ENCODE data around the gene SAPCD1. TPM values are rescaled to one million over a fixed set of nuclear protein-coding genes. Genes with fewer than 3 reads are reported as not detected.

Gene SAPCD1
- total and polyA plus RNA-seq, 2 donors (not counting 1 experiment from before 2014, with no cell fraction given) = 12.9 TPM

DNA sequence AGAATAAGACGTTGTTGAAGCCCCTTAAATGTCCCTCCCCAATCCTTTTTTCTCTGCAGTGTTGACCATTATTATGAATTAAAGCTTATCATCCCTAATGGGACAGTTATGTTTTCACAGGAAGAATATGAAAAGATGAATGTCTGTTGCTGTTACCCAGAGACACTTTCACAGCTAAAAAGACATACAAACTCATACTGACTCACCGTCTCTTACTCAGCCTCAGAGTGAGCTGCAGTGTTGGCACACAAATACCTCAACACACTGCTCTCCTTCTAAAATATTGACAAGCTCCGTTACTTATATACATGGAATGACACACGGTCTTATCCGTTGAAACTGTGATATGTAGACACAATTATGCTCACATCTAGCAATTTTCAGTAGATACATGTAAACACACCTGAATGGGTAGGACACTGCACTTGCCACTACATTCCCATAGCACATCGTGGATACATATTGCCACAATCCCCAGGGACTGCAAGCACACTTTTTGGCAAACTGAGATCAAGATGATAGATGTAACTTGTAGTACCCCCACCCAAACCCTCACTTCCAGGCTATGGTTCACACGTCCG is 9.6 kb upstream of the SAPCD1 start:
- no peaks in the 10 kb centered on the region for H3K79me2 ChIP-seq (ENCODE audit: control insufficient read depth, insufficient read depth, low read length)
- POLR2A ChIA-PET = interaction anchor here (0.6 to 1.1 kb wide), 3 partner anchors 12 to 30 kb away, joined by 3 to 8 read pairs (median 5); partner anchors contain the start of gene MPIG6B
- no peak overlapping the region for H3K4me3 Mint-ChIP-seq
- H3K4me3 ChIP-seq (ENCODE audit: control extremely low read depth in 1 of 5, extremely low read depth in 1 of 5, insufficient read depth in 1 of 5, low read depth in 2 of 5, low read length in 4 of 5) = no peak overlapping the region
- no peak overlapping the region for H3K4me2 ChIP-seq (replicated peaks; ENCODE audit: low read depth, low read length, poor library complexity, severe bottlenecking)
- H3K27me3 ChIP-seq (replicated peaks in 1 of 4; ENCODE audit: control extremely low read depth in 1 of 4, control insufficient read depth in 3 of 4, insufficient read depth in 4 of 4, low read length in 3 of 4) = no peaks in the 10 kb centered on the region
- H2AFZ ChIP-seq (ENCODE audit: insufficient read depth, low read depth, low read length, poor library complexity, severe bottlenecking) = no peak overlapping the region
- 90% methylated on average over 6 of the region's 8 CpGs for WGBS (ENCODE audit: insufficient coverage)
- no peaks in the 10 kb centered on the region for H3K27me3 Mint-ChIP-seq
- no peaks in the 10 kb centered on the region for H3K9me3 Mint-ChIP-seq (ENCODE audit: insufficient read depth)
- no peaks in the 10 kb centered on the region for H3K4me1 Mint-ChIP-seq
- TF ChIP-seq, protein P1, sequence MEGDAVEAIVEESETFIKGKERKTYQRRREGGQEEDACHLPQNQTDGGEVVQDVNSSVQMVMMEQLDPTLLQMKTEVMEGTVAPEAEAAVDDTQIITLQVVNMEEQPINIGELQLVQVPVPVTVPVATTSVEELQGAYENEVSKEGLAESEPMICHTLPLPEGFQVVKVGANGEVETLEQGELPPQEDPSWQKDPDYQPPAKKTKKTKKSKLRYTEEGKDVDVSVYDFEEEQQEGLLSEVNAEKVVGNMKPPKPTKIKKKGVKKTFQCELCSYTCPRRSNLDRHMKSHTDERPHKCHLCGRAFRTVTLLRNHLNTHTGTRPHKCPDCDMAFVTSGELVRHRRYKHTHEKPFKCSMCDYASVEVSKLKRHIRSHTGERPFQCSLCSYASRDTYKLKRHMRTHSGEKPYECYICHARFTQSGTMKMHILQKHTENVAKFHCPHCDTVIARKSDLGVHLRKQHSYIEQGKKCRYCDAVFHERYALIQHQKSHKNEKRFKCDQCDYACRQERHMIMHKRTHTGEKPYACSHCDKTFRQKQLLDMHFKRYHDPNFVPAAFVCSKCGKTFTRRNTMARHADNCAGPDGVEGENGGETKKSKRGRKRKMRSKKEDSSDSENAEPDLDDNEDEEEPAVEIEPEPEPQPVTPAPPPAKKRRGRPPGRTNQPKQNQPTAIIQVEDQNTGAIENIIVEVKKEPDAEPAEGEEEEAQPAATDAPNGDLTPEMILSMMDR (IDR thresholded peaks at IDR 0.05) = no peak
- TF ChIP-seq EZH2 (IDR thresholded peaks at IDR 0.05; ENCODE audit: borderline replicate concordance, insufficient read depth, low read depth, low read length, poor library complexity, severe bottlenecking) = no peak
- no peaks in the 10 kb centered on the region for H4K20me1 ChIP-seq (ENCODE audit: control insufficient read depth, insufficient read depth, low read length, poor library complexity, severe bottlenecking)
- CTCF ChIA-PET = interaction anchor here (0.6 to 1.1 kb wide), 2 partner anchors 12 to 1868 kb away, joined by 3 read pairs; no protein-coding TSS in a partner anchor
- no peak overlapping the region for H3K27ac Mint-ChIP-seq
- H3K4me1 ChIP-seq (ENCODE audit: control insufficient read depth in 2 of 2, insufficient read depth in 2 of 2, low read length in 2 of 2) = no peaks in the 10 kb centered on the region
- ATAC-seq (ENCODE audit: low read depth) (no peak), DNase-seq (no peak)
- no peak overlapping the region for H3K9ac ChIP-seq (ENCODE audit: low read length)
- no peak overlapping the region for H3K27ac ChIP-seq (ENCODE audit: low read length in 2 of 2)
- intact Hi-C loops (cut with micrococcal nuclease) = no loop called here
- H3K36me3 ChIP-seq (replicated peaks in 1 of 2; ENCODE audit: control extremely low read depth in 1 of 2, control insufficient read depth in 1 of 2, extremely low read depth in 1 of 2, insufficient read depth in 2 of 2, low read length in 1 of 2) = no peaks in the 10 kb centered on the region
- H3K9me3 ChIP-seq (ENCODE audit: control extremely low read depth in 1 of 3, control insufficient read depth in 2 of 3, insufficient read depth in 1 of 3, low read length in 2 of 3) = no peaks in the 10 kb centered on the region

DNA sequence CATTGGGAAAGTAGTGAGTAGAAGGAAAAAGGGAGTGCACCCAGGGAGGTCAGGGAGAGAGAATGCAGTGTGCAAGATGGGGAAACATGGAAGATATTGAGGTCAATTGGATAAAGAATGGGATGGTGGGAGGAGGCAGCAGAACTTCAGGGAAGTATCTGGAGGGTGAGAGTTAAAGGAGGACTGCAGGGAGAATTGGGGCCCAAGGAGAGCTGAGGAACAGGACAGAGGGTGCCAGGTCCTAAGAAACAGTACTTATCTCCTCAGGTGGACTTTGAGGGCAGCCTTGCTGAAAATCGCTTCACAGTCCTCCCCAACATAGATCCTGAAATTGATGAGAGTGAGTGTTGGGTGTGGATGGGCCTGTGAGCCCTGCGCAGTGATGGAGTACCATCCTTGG is 4.2 kb upstream of the SAPCD1 start:
- intact Hi-C loops (cut with micrococcal nuclease) = no loop called here
- DNase-seq (no peak), ATAC-seq (ENCODE audit: low read depth) (no peak)
- Mint-ChIP-seq H3K9me3 (ENCODE audit: insufficient read depth) (no peaks in the 10 kb centered on the region), H3K27me3 (no peaks in the 10 kb centered on the region), H3K27ac (no peak overlapping the region), H3K4me1 (no peaks in the 10 kb centered on the region), H3K4me3 (no peak overlapping the region)
- ChIA-PET POLR2A (no interaction called here), CTCF (interaction anchor here (0.9 kb wide), 1 partner anchor 29 kb away, joined by 3 read pairs; the partner anchor contains the start of gene DDAH2)
- no CpG with 5 or more reads among the region's 2 CpGs for WGBS (ENCODE audit: insufficient coverage)
- Histone ChIP-seq H3K4me2 (replicated peaks; ENCODE audit: low read depth, low read length, poor library complexity, severe bottlenecking) (no peak overlapping the region), H4K20me1 (ENCODE audit: control insufficient read depth, insufficient read depth, low read length, poor library complexity, severe bottlenecking) (no peaks in the 10 kb centered on the region), H3K4me3 (ENCODE audit: control extremely low read depth in 1 of 5, extremely low read depth in 1 of 5, insufficient read depth in 1 of 5, low read depth in 2 of 5, low read length in 4 of 5) (no peak overlapping the region), H3K79me2 (ENCODE audit: control insufficient read depth, insufficient read depth, low read length) (no peaks in the 10 kb centered on the region), H3K9ac (ENCODE audit: low read length) (no peak overlapping the region), H2AFZ (ENCODE audit: insufficient read depth, low read depth, low read length, poor library complexity, severe bottlenecking) (no peak overlapping the region), H3K27me3 (replicated peaks in 1 of 4; ENCODE audit: control extremely low read depth in 1 of 4, control insufficient read depth in 3 of 4, insufficient read depth in 4 of 4, low read length in 3 of 4) (no peaks in the 10 kb centered on the region), H3K4me1 (ENCODE audit: control insufficient read depth in 2 of 2, insufficient read depth in 2 of 2, low read length in 2 of 2) (no peaks in the 10 kb centered on the region), H3K9me3 (ENCODE audit: control extremely low read depth in 1 of 3, control insufficient read depth in 2 of 3, insufficient read depth in 1 of 3, low read length in 2 of 3) (no peaks in the 10 kb centered on the region), H3K36me3 (replicated peaks in 1 of 2; ENCODE audit: control extremely low read depth in 1 of 2, control insufficient read depth in 1 of 2, extremely low read depth in 1 of 2, insufficient read depth in 2 of 2, low read length in 1 of 2) (peaks cover 0 to 14% of the 10 kb centered on the region in 2 experiments), H3K27ac (ENCODE audit: low read length in 2 of 2) (no peak overlapping the region)
- TF ChIP-seq, protein P1 (IDR thresholded peaks at IDR 0.05) = no peak
- no peak for TF ChIP-seq EZH2 (IDR thresholded peaks at IDR 0.05; ENCODE audit: borderline replicate concordance, insufficient read depth, low read depth, low read length, poor library complexity, severe bottlenecking)

Data from B cell (primary cell).